H1 (cell line): ENCODE data around the gene CAPN11. TPM values are rescaled to one million over a fixed set of nuclear protein-coding genes. Genes with fewer than 3 reads are reported as not detected.

ENCODE experiments used
- CTCF ChIA-PET: fragments of 300-600 bp; sonication (Branson Sonifier 250); formaldehyde crosslinking; loops from one replicate; lab custom pipeline; 2021; ENCODE audit not compliant: partially characterized antibody; lab: Charles Lee
- POLR2A ChIA-PET: fragments of 300-600 bp; sonication (Branson Sonifier 250); formaldehyde crosslinking; loops from one replicate; lab custom pipeline; 2021; ENCODE audit warnings: inconsistent platforms; ENCODE audit not compliant: partially characterized antibody; lab: Charles Lee
- DNase-seq, 2 experiments: peaks; one replicate each; pipeline versions ENCODE4 v3.0.0 to v3.0.0-alpha.2; 2010 to 2022; ENCODE audit warnings: low spot score in 2 of 2, low read depth in 1 of 2, mixed read lengths in 1 of 2
- FAIRE-seq: peaks from 2 replicates; lab custom pipeline; 2011; peaks lifted over from hg19 to GRCh38; lab: Jason Lieb, UNC
- H2AFZ ChIP-seq: 2 replicates; pipeline ENCODE4 v1.8.1; 2012; ENCODE audit warnings: low read length, inconsistent platforms
- H2AK5ac ChIP-seq: 2 replicates; pipeline ENCODE4 v1.6.1; 2013; ENCODE audit warnings: low read depth, low read length
- H2BK120ac ChIP-seq: replicated peaks from 2 replicates; pipeline ENCODE3; 2013; ENCODE audit warnings: low read depth, low read length, inconsistent platforms
- H2BK12ac ChIP-seq: 2 replicates; pipeline ENCODE4 v1.6.1; 2013; ENCODE audit warnings: low read depth, low read length
- H2BK15ac ChIP-seq: 2 replicates; pipeline ENCODE4 v1.6.1; 2013; ENCODE audit warnings: low read length
- H2BK20ac ChIP-seq: 2 replicates; pipeline ENCODE4 v1.6.1; 2013; ENCODE audit warnings: low read length
- H2BK5ac ChIP-seq: 2 replicates; pipeline ENCODE4 v1.6.1; 2013; ENCODE audit warnings: low read depth, low read length
- H3K14ac ChIP-seq: 2 replicates; pipeline ENCODE4 v1.6.1; 2013; ENCODE audit warnings: inconsistent platforms; ENCODE audit not compliant: insufficient read length
- H3K18ac ChIP-seq: 2 replicates; pipeline ENCODE4 v1.6.1; 2013; ENCODE audit warnings: low read length; ENCODE audit errors: extremely low read depth
- H3K23ac ChIP-seq: 2 replicates; pipeline ENCODE4 v1.6.1; 2013; ENCODE audit warnings: inconsistent platforms; ENCODE audit not compliant: insufficient read length
- H3K23me2 ChIP-seq: 2 replicates; pipeline ENCODE4 v1.6.1; 2013; ENCODE audit warnings: low read depth, low read length
- H3K27ac ChIP-seq: 2 replicates; pipeline ENCODE4 v1.6.1; 2011; ENCODE audit warnings: low read depth, low read length, inconsistent platforms
- H3K27me3 ChIP-seq, 4 experiments: replicated peaks in 1 of 4; 1 replicate in 1 of 4; 2 replicates in 3 of 4; pipeline versions ENCODE4 v1.6.1 to v1.8.1; 2011 to 2013; ENCODE audit warnings: low read length in 3 of 4, mild to moderate bottlenecking in 3 of 4, inconsistent platforms in 2 of 4, mixed read lengths in 2 of 4, moderate library complexity in 1 of 4; ENCODE audit not compliant: control insufficient read depth in 3 of 4, insufficient read depth in 3 of 4; ENCODE audit errors: extremely low read depth in 1 of 4
- H3K36me3 ChIP-seq, 4 experiments: 2 replicates each; pipeline versions ENCODE4 v1.6.1 to v1.8.1; 2011 to 2013; ENCODE audit warnings: mild to moderate bottlenecking in 4 of 4, low read length in 3 of 4, moderate library complexity in 2 of 4, control low read depth in 1 of 4, inconsistent platforms in 1 of 4; ENCODE audit not compliant: insufficient read depth in 4 of 4, control insufficient read depth in 2 of 4
- H3K4ac ChIP-seq: replicated peaks from 2 replicates; pipeline ENCODE3; 2013; ENCODE audit warnings: low read length, low read depth, mixed read lengths, inconsistent platforms; ENCODE audit not compliant: insufficient read length
- H3K4me1 ChIP-seq, 4 experiments: replicated peaks in 1 of 4; 1 replicate in 1 of 4; 2 replicates in 3 of 4; pipeline versions ENCODE4 v1.6.1 to v1.8.1; 2011 to 2013; ENCODE audit warnings: low read length in 3 of 4, inconsistent platforms in 2 of 4, mixed read lengths in 1 of 4; ENCODE audit not compliant: insufficient read depth in 4 of 4, control insufficient read depth in 3 of 4
- H3K4me2 ChIP-seq, 2 experiments: 2 replicates each; pipeline versions ENCODE4 v1.6.1 to v1.8.1; 2011 to 2013; ENCODE audit warnings: low read depth in 2 of 2, low read length in 2 of 2, control low read depth in 1 of 2, inconsistent platforms in 1 of 2, mild to moderate bottlenecking in 1 of 2; ENCODE audit not compliant: insufficient read depth in 1 of 2
- H3K4me3 ChIP-seq, 4 experiments: fragments of 200-600, 300-600 bp in 1 of 4; sonication (generic), shearing (Covaris generic), sonication (Bioruptor Twin) in 1 of 4; 2 replicates each; pipeline versions ENCODE4 v1.5.1 to v1.8.1; 2011 to 2016; ENCODE audit warnings: low read length in 4 of 4, low read depth in 3 of 4, control low read depth in 2 of 4, inconsistent platforms in 2 of 4, mild to moderate bottlenecking in 2 of 4, mixed read lengths in 1 of 4, moderate library complexity in 1 of 4; ENCODE audit not compliant: insufficient read depth in 2 of 4; ENCODE audit errors: extremely low read depth in 1 of 4
- H3K56ac ChIP-seq: replicated peaks from 2 replicates; pipeline ENCODE3; 2013; ENCODE audit warnings: low read depth, mild to moderate bottlenecking, mixed read lengths, low read length, inconsistent platforms; ENCODE audit not compliant: insufficient read length
- H3K79me1 ChIP-seq: 2 replicates; pipeline ENCODE4 v1.6.1; 2013; ENCODE audit warnings: low read depth, low read length, control low read depth
- H3K79me2 ChIP-seq, 2 experiments: 2 replicates each; pipeline versions ENCODE4 v1.6.1 to v1.8.1; 2012 to 2013; ENCODE audit warnings: low read length in 2 of 2, mild to moderate bottlenecking in 2 of 2, inconsistent platforms in 1 of 2; ENCODE audit not compliant: insufficient read depth in 2 of 2, control insufficient read depth in 1 of 2
- H3K9ac ChIP-seq, 4 experiments: replicated peaks in 1 of 4; 1 replicate in 1 of 4; 2 replicates in 3 of 4; pipeline versions ENCODE4 v1.6.1 to v1.8.1; 2011 to 2013; ENCODE audit warnings: low read depth in 3 of 4, low read length in 3 of 4, control low read depth in 2 of 4, mild to moderate bottlenecking in 2 of 4, moderate library complexity in 2 of 4, inconsistent platforms in 1 of 4; ENCODE audit errors: extremely low read depth in 1 of 4
- H3K9me3 ChIP-seq, 2 experiments: 2 replicates each; pipeline versions ENCODE4 v1.6.1 to v1.8.1; 2012 to 2013; ENCODE audit warnings: mild to moderate bottlenecking in 2 of 2, moderate library complexity in 2 of 2, control low read depth in 1 of 2, inconsistent platforms in 1 of 2, low read depth in 1 of 2, low read length in 1 of 2, mixed read lengths in 1 of 2; ENCODE audit not compliant: insufficient read depth in 2 of 2
- H4K20me1 ChIP-seq, 2 experiments: replicated peaks in 1 of 2; 2 replicates each; pipeline versions ENCODE3 to v1.8.1; 2011 to 2013; ENCODE audit warnings: inconsistent platforms in 2 of 2, low read length in 2 of 2, mild to moderate bottlenecking in 1 of 2; ENCODE audit not compliant: insufficient read depth in 2 of 2, control insufficient read depth in 1 of 2
- H4K5ac ChIP-seq: 2 replicates; pipeline ENCODE4 v1.6.1; 2013; ENCODE audit warnings: low read length, low read depth, mixed read lengths, inconsistent platforms; ENCODE audit not compliant: insufficient read length
- H4K8ac ChIP-seq: 2 replicates; pipeline ENCODE4 v1.8.0; 2013; ENCODE audit warnings: mild to moderate bottlenecking, moderate library complexity, low read length, inconsistent platforms; ENCODE audit not compliant: insufficient read depth; ENCODE audit errors: extremely low read depth
- H4K91ac ChIP-seq: replicated peaks from 2 replicates; pipeline ENCODE3; 2013; ENCODE audit warnings: low read length, mixed read lengths, inconsistent platforms; ENCODE audit not compliant: insufficient read length
- PHF8 ChIP-seq: fragments of 200-600 bp; sonication (generic); conservative IDR thresholded peaks from 2 replicates; pipeline ENCODE4 v1.7.1; 2012; ENCODE audit warnings: low read depth, mild to moderate bottlenecking, inconsistent platforms, low read length, moderate library complexity
- YY1 ChIP-seq: IDR thresholded peaks from 2 replicates; pipeline ENCODE4 v1.6.1; 2011; ENCODE audit warnings: low read depth, mild to moderate bottlenecking, low read length
- WGBS, 2 experiments: shearing (Covaris generic) in 1 of 2; methylation state at CpG; one replicate each; pipeline versions ENCODE4 v1.1.6 to v1.1.7; 2013 to 2015; ENCODE audit warnings: low lambda C conversion rate in 2 of 2, mixed read lengths in 2 of 2, inconsistent platforms in 1 of 2, low coverage in 1 of 2, missing lambda C conversion rate in 1 of 2; ENCODE audit not compliant: insufficient replicate concordance in 2 of 2, insufficient coverage in 1 of 2, insufficient read length in 1 of 2; ENCODE audit errors: extremely low coverage in 1 of 2, missing lambda C conversion rate in 1 of 2; 5-methylcytosine and 5-hydroxymethylcytosine counted together
- polyA plus RNA-seq, 7 experiments: library from polyadenylated mRNA; depleted of rRNA in 3 of 7; stranded (reverse) in 5 of 7; unstranded in 2 of 7; fragments of >200 nt in 5 of 7; fragments of 200-250 nt in 2 of 7; gene quantifications; 1 replicate in 5 of 7; 2 replicates in 1 of 7; 4 replicates in 1 of 7; pipeline versions ENCODE4 v1.2.1 to v1.2.3, GENCODE V29; 2011 to 2013; ENCODE audit warnings: missing spikeins in 2 of 7, mixed read lengths in 2 of 7
- total RNA-seq: library from RNA; stranded (reverse); fragmentation: NEBNext Ultra II Directional; extraction: Animal tissue kit (Norgen Biotek cat#: 25700); gene quantifications from 2 replicates; pipeline ENCODE4 v1.2.1, GENCODE V29; 2021

CAPN11 gene
- total and polyA plus RNA-seq, 2 of the 8 experiments (the other 6 are each of a cell fraction or from before 2014, with no cell fraction given): 0.95 to 0.97 TPM

DNA sequence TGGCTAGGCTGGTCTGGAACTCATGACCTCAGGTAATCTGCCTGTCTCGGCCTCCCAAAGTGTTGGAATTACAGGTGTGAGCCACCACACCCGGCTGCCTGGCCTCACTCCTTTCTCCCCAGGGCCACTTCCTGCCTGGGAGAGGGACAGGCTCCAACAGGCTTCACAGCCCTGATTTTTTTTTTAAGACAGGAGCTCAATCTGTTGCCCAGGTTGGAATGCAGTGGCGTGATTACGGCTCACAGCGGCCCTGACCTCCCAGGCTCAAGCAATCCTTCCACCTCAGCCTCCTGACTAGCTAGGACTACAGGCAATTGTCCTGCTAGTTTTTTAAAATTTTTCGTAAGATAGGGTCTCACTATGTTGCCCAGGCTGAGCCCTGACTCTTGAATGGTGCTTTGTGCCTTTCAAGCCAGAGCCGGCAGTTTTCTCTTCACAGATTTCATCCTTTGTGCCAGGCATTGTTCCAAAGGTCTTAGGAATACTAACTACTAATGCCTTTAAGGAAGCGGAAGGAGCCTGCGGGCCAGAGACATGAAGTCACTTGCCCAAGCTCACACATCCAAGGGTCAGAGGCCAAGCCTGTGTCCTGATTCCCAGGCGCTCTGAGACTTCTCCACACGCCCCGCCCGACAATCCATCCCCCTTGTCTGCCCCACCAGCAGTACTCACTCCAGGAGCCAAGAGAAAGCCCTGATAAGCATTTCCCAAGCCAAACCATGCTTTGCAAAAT is 19.2 kb downstream of the CAPN11 start:
- Histone ChIP-seq H3K4ac (no peak overlapping the region), H3K79me1 (no peaks in the 10 kb centered on the region), H4K91ac (peak overlapping the region; percentile 65), H3K9ac (no peak overlapping the region), H4K5ac (no peak overlapping the region), H2BK120ac (no peak overlapping the region), H3K14ac (no peak overlapping the region), H3K27me3 (no peaks in the 10 kb centered on the region), H2AK5ac (peak overlapping the region; percentile 48; the same call in 1 of the 2 replicates), H3K36me3 (no peaks in the 10 kb centered on the region), H2AFZ (no peak overlapping the region), H3K23ac (no peak overlapping the region), H3K4me2 (no peak overlapping the region), H3K4me3 (no peak overlapping the region), H4K20me1 (no peaks in the 10 kb centered on the region), H2BK15ac (no peak overlapping the region), H2BK12ac (no peak overlapping the region), H3K56ac (no peak overlapping the region), H3K9me3 (no peaks in the 10 kb centered on the region), H2BK20ac (peak overlapping the region; percentile 32; the same call in 1 of the 2 replicates), H3K4me1 (peaks cover 0 to 12% (median 2%) of the 10 kb centered on the region in 4 experiments; a peak in 6 of 7 replicates), H4K8ac (no peak overlapping the region), H3K79me2 (no peaks in the 10 kb centered on the region), H2BK5ac (no peak overlapping the region), H3K27ac (no peak overlapping the region), H3K18ac (no peak overlapping the region), H3K23me2 (peaks cover 10% of the 10 kb centered on the region; the same call in 1 of the 2 replicates)
- FAIRE-seq: no peak
- DNase-seq: no peak
- 92% methylated on average over 13 of the region's 13 CpGs; no CpG with 5 or more reads in 1 of the 2 experiments for WGBS, 2 experiments
- POLR2A ChIA-PET: interaction anchor here (1.5 to 4.8 kb wide), 3 partner anchors 57 to 69 kb away, joined by 3 to 28 read pairs (median 15); partner anchors contain the start of gene HSP90AB1
- CTCF ChIA-PET: interaction anchor here (0.7 to 10.8 kb wide), 4 partner anchors 30 to 176 kb away, joined by 3 to 287 read pairs (median 4); partner anchors contain the start of gene SLC29A1
- TF ChIP-seq YY1 (no peak), PHF8 (no peak)
